Lower leg skin (tissue), 3 donors: ENCODE data around the gene ZNF232.
"Not testable (repeated sequence)": the region's sequence is repeated elsewhere in the genome, so short reads cannot be mapped to it uniquely, and the experiment has no call there.

Experiments
- CTCF ChIP-seq, 3 donors: fragments of 450-650 bp; IDR thresholded peaks; one replicate each; pipeline ENCODE4 v1.5.1; 2016; ENCODE audit warnings: antibody characterized with exemption in 3 of 3, mild to moderate bottlenecking in 3 of 3, moderate library complexity in 2 of 3
- POLR2A ChIP-seq, 2 donors: fragments of 450-650 bp; IDR thresholded peaks; one replicate each; pipeline ENCODE4 v1.6.1; 2016 to 2017; ENCODE audit warnings: antibody characterized with exemption in 2 of 2, mild to moderate bottlenecking in 1 of 2, moderate library complexity in 1 of 2

- not testable (repeated sequence) for TF ChIP-seq CTCF, POLR2A (IDR thresholded peaks at IDR 0.05)
Observed at GRCh38 chr17:5120436-5121185, 8.9 kb upstream of the ZNF232 start.
